Omental fat pad (tissue), 4 donors: ENCODE data around the gene ILKAP. TPM values are rescaled to one million over a fixed set of nuclear protein-coding genes. Genes with fewer than 3 reads are reported as not detected.

Source experiments
- ATAC-seq: fragments of 150-250 bp; one replicate; pipeline ENCODE4 v1.9.1; 2016; ENCODE audit warnings: mild to moderate bottlenecking, moderate library complexity; ENCODE audit not compliant: low FRiP score
- DNase-seq: peaks from one replicate; pipeline ENCODE4 v3.0.0-alpha.2; 2019; ENCODE audit warnings: low spot score
- CTCF ChIP-seq, 3 donors: fragments of 450-650 bp; IDR thresholded peaks; one replicate each; pipeline ENCODE4 v1.5.1; 2016 to 2017; ENCODE audit warnings: antibody characterized with exemption in 3 of 3, mild to moderate bottlenecking in 3 of 3, moderate library complexity in 2 of 3
- total RNA-seq, 4 donors: library from RNA; depleted of rRNA; stranded (reverse); fragments of >200 nt; gene quantifications; one replicate each; pipeline ENCODE4 v1.1.0, GENCODE V29; 2016

The ILKAP gene
- total RNA-seq, 4 donors from 2014 or later, result 20.2 to 51.8 (median 29.7) TPM

DNA sequence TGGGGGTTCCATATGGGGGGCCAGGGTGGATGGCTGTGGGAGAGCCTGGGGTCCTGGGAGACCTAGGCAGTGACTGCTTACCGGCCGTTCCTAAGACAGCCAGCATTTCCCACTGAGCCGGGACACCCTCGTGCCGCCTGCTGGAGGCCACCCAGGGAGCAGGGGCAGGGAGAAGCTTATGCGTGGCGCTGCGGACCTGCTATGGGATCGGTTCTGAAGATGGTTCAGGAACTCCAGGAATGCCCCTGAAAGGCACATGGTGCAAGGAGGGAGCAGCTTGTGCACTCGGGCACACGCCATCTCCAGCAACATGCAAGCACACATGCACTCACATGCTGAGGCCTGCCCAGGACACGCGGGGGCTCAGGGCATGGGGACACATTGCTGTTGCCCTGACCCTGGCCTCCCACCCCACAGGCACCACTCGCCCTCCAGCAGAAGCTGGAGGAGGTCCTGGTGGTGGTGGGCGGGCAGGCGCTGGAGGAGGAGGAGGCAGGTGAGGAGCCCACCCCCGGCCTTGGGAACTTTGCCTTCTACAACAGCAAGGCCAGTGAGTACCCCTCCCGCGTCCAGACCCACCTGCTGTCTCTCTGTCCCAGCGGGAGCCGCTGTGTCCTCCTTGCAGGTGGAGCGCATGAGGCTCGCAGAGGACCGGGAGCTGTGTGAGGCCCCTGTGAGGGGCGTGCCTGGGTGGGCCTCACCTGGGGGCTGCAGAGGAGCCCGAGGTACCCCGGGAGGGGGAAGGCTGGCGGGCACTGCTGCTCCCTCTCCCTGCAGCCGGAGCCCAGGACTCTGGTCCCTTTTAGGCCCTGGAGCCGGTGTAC lies 60.9 kb downstream of the ILKAP start:
- no peak for TF ChIP-seq CTCF (IDR thresholded peaks at IDR 0.05)
- ATAC-seq (no peak), DNase-seq (no peak)

DNA sequence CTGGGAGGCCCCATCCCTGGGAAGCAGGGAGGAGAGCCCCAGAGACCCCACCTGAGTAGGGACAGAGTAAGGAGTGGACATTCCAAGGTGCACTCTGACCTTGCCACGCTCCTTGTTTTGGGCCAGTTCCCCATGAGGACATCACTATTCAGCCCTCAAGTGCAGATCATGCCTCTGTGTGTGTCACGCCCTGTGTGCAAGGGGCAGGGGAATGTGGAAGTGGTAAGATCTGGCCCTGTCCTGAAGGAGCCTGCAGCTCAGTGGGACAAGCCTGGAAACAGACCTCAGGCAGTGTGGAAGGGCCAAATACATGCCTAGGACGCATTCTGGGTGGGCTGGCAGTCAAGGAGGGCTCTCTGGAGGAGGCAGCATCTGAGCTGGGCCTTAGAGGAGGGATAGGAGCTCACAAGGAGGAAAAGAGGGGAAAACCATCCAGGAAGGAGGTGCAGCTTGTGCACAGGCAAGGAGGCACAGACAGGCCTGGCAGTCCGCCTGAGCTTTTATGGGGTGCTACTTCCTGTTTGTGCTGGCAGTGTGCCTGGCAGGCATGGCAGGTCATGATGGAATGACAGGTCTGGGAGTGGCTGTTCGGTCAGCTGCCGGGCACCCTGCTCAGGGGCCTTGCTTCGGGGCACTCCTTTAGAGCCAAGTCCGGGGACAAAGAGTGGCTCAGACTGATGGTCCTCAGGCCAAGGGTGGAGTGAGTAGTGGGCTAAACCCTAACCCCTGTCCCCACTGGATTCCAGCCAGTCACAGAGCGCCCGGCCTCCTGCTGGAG lies 61.8 kb downstream of the ILKAP start:
- TF ChIP-seq CTCF (IDR thresholded peaks at IDR 0.05), result no peak
- DNase-seq, result no peak
- no peak for ATAC-seq

GRCh38 chr2:238140721-238141540 lies 62.6 kb downstream of the ILKAP start:
- ATAC-seq (no peak), DNase-seq (no peak)
- no peak for TF ChIP-seq CTCF (IDR thresholded peaks at IDR 0.05)

DNA sequence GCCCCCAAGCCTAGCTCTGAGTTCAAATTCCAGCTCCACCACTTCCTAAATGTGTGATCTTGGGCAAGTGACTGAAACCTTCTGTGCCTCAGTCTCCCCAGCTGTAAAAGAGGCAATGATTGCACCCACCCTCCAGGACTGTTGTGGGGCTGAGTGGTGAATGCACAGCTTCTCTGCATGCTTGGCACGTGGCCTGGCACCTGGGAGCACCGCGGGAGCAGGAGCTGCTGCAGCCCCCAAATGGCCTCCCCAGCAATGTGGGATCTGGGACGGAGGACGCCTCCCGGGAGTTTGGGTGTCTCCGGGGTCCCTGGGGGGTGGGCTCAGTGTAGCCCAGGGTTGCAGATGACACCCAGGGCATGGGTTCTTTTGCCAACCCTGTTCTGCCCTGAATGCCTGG lies 63.5 kb downstream of the ILKAP start:
- TF ChIP-seq CTCF (IDR thresholded peaks at IDR 0.05), result no peak
- no peak for DNase-seq
- no peak for ATAC-seq

DNA sequence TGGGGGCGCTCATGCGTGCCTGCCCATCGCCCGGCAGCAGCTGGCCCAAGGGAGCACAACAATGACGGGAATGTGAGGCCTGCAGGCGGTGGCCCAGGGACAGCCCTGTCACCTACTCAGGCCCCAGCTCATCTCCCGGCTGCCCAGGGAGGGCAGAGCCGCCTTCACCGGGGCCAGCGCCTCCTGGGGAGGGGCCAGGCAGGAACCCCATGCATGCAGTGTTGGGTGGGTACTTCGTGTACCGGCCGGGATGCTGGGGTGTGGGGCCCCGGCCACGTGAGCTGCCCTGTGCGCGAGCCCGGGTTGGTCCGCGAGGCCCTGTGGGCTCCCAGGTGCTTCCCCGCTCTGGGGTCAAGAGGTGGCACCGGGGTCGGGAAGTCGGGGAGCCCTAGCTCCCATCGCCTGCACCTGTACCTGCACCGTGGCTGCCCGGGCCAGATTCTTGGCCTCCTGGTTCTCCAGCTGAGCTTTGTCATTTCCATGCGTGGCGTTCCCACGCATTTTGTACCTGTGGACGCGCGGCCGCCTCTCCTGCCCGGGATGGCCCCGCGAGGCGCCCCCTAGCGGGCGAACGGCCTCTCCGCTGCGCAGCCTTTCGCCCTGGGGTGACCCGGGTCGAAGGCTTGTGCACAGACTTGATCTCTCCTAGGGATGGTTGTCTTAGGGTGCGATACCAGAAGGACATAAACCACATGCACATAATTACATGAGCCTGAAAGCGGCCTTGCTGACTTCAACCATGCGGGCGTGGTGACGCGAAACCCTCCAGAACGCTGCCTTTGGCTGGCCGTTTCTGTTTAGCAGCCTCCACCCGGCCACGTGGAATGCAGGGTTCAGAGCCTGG lies 64.1 kb downstream of the ILKAP start:
- TF ChIP-seq CTCF (IDR thresholded peaks at IDR 0.05), result no peak
- DNase-seq (no peak), ATAC-seq (no peak)
